Trophoblast cell (in vitro differentiated cells and primary cell): ENCODE results near the gene PPP2R3C.

Experiments used
- DNase-seq, 2 donors: peaks; one replicate each; pipeline ENCODE4 v3.0.0-alpha.2; 2016
- H2AFZ ChIP-seq: 2 replicates; pipeline ENCODE4 v1.6.1; 2013; ENCODE audit warnings: low read length, moderate library complexity, mild to moderate bottlenecking; ENCODE audit not compliant: insufficient read depth, poor library complexity
- H2AK5ac ChIP-seq: 2 replicates; pipeline ENCODE4 v1.6.1; 2013; ENCODE audit warnings: mild to moderate bottlenecking, low read length
- H2BK120ac ChIP-seq: 2 replicates; pipeline ENCODE4 v1.6.1; 2013; ENCODE audit warnings: low read length, mild to moderate bottlenecking, moderate library complexity; ENCODE audit not compliant: insufficient read depth, poor library complexity
- H2BK12ac ChIP-seq: 2 replicates; pipeline ENCODE4 v1.6.1; 2013; ENCODE audit warnings: mild to moderate bottlenecking, low read length, moderate library complexity
- H2BK5ac ChIP-seq: 2 replicates; pipeline ENCODE4 v1.6.1; 2013; ENCODE audit warnings: low read length, low read depth, moderate library complexity, mild to moderate bottlenecking; ENCODE audit not compliant: poor library complexity
- H3K14ac ChIP-seq: 2 replicates; pipeline ENCODE4 v1.6.1; 2013; ENCODE audit warnings: mild to moderate bottlenecking, low read length
- H3K18ac ChIP-seq: 2 replicates; pipeline ENCODE4 v1.6.1; 2013; ENCODE audit warnings: mild to moderate bottlenecking, low read length
- H3K23ac ChIP-seq: 2 replicates; pipeline ENCODE4 v1.6.1; 2013; ENCODE audit warnings: low read length
- H3K27ac ChIP-seq: 2 replicates; pipeline ENCODE4 v1.5.1; 2013; ENCODE audit warnings: low read depth, mild to moderate bottlenecking, inconsistent platforms, low read length, moderate library complexity
- H3K27me3 ChIP-seq: 2 replicates; pipeline ENCODE4 v1.6.1; 2013; ENCODE audit warnings: inconsistent platforms, mild to moderate bottlenecking, low read length, moderate library complexity; ENCODE audit not compliant: insufficient read depth
- H3K36me3 ChIP-seq, 2 experiments: 1 replicate in 1 of 2; 2 replicates in 1 of 2; pipeline ENCODE4 v1.6.1; 2013; ENCODE audit warnings: low read length in 2 of 2, mild to moderate bottlenecking in 2 of 2, moderate library complexity in 1 of 2; ENCODE audit not compliant: insufficient read depth in 2 of 2, control insufficient read depth in 1 of 2
- H3K4ac ChIP-seq: 2 replicates; pipeline ENCODE4 v1.6.1; 2013; ENCODE audit warnings: low read depth, mild to moderate bottlenecking, low read length, moderate library complexity
- H3K4me1 ChIP-seq, 2 experiments: 1 replicate in 1 of 2; 2 replicates in 1 of 2; pipeline ENCODE4 v1.6.1; 2013; ENCODE audit warnings: low read length in 2 of 2, mild to moderate bottlenecking in 2 of 2, moderate library complexity in 1 of 2; ENCODE audit not compliant: insufficient read depth in 2 of 2, control insufficient read depth in 1 of 2
- H3K4me2 ChIP-seq: 2 replicates; pipeline ENCODE4 v1.6.1; 2013; ENCODE audit warnings: inconsistent platforms, mild to moderate bottlenecking, low read length, moderate library complexity
- H3K4me3 ChIP-seq: 2 replicates; pipeline ENCODE4 v1.5.1; 2013; ENCODE audit warnings: mild to moderate bottlenecking, low read depth, low read length, inconsistent platforms
- H3K79me1 ChIP-seq: one replicate; pipeline ENCODE4 v1.6.1; 2013; ENCODE audit warnings: low read length
- H3K79me2 ChIP-seq: 2 replicates; pipeline ENCODE4 v1.6.1; 2013; ENCODE audit warnings: low read length, mild to moderate bottlenecking; ENCODE audit not compliant: control insufficient read depth, insufficient read depth, poor library complexity
- H3K9ac ChIP-seq: 2 replicates; pipeline ENCODE4 v1.6.1; 2013; ENCODE audit warnings: mild to moderate bottlenecking, low read length
- H3K9me3 ChIP-seq: 2 replicates; pipeline ENCODE4 v1.6.1; 2013; ENCODE audit warnings: low read depth, mild to moderate bottlenecking, control low read depth, inconsistent platforms, low read length; ENCODE audit not compliant: insufficient read depth
- H4K12ac ChIP-seq: 2 replicates; pipeline ENCODE4 v1.6.1; 2013; ENCODE audit warnings: low read depth, mild to moderate bottlenecking, low read length, moderate library complexity
- H4K8ac ChIP-seq: 2 replicates; pipeline ENCODE4 v1.6.1; 2013; ENCODE audit warnings: low read depth, mild to moderate bottlenecking, low read length, moderate library complexity
- H4K91ac ChIP-seq: one replicate; pipeline ENCODE4 v1.6.1; 2013; ENCODE audit warnings: low read depth, mild to moderate bottlenecking, low read length, moderate library complexity
- WGBS: extraction: QIAGEN DNeasy Blood & Tissue Kit; methylation state at CpG from one replicate; pipeline ENCODE4 v1.1.7; 2013; ENCODE audit warnings: missing lambda C conversion rate; ENCODE audit not compliant: insufficient read length, insufficient coverage; ENCODE audit errors: extremely low coverage; 5-methylcytosine and 5-hydroxymethylcytosine counted together

Gene PPP2R3C

GRCh38 chr14:35117112-35117511, 4.7 kb downstream of the PPP2R3C start:
- Histone ChIP-seq H3K4me2 (no peak overlapping the region), H3K14ac (no peak overlapping the region), H3K4ac (no peak overlapping the region), H3K9ac (no peak overlapping the region), H3K4me3 (no peak overlapping the region), H3K9me3 (no peaks in the 10 kb centered on the region), H3K23ac (no peak overlapping the region), H3K18ac (no peak overlapping the region), H3K27me3 (no peaks in the 10 kb centered on the region), H4K91ac (no peak overlapping the region), H4K8ac (no peak overlapping the region), H3K27ac (no peak overlapping the region), H2BK5ac (no peak overlapping the region), H2AK5ac (no peak overlapping the region), H2BK120ac (no peak overlapping the region), H3K79me1 (peaks cover 9% of the 10 kb centered on the region), H2AFZ (no peak overlapping the region), H3K79me2 (peaks cover 3% of the 10 kb centered on the region), H3K4me1 (peaks cover 5 to 8% of the 10 kb centered on the region in 2 experiments), H2BK12ac (no peak overlapping the region), H3K36me3 (peaks cover 2 to 8% of the 10 kb centered on the region in 2 experiments), H4K12ac (no peak overlapping the region)
- WGBS = no CpG with 5 or more reads among the region's 2 CpGs
- no peak for DNase-seq

GRCh38 chr14:35116242-35116641, 5.5 kb downstream of the PPP2R3C start:
- no peak overlapping the region for H3K9ac ChIP-seq
- H2AK5ac ChIP-seq = no peak overlapping the region
- no peak overlapping the region for H4K12ac ChIP-seq
- no peak overlapping the region for H4K8ac ChIP-seq
- H3K4ac ChIP-seq = no peak overlapping the region
- peaks cover 3% of the 10 kb centered on the region for H3K79me2 ChIP-seq
- peaks cover 5 to 10% of the 10 kb centered on the region in 2 experiments for H3K36me3 ChIP-seq
- WGBS = no CpG with 5 or more reads among the region's 4 CpGs
- peaks cover 2% of the 10 kb centered on the region for H3K9me3 ChIP-seq
- H3K4me3 ChIP-seq = no peak overlapping the region
- no peak overlapping the region for H4K91ac ChIP-seq
- H3K27me3 ChIP-seq = no peaks in the 10 kb centered on the region
- H2BK120ac ChIP-seq = no peak overlapping the region
- no peak overlapping the region for H2BK12ac ChIP-seq
- H2BK5ac ChIP-seq = no peak overlapping the region
- peaks cover 3% of the 10 kb centered on the region for H3K79me1 ChIP-seq
- H3K27ac ChIP-seq = no peak overlapping the region
- no peak overlapping the region for H2AFZ ChIP-seq
- no peak overlapping the region for H3K18ac ChIP-seq
- no peak overlapping the region for H3K14ac ChIP-seq
- no peak overlapping the region for H3K4me2 ChIP-seq
- DNase-seq = peak; percentile 18 to 73
- H3K23ac ChIP-seq = no peak overlapping the region
- H3K4me1 ChIP-seq = peaks cover 5 to 8% of the 10 kb centered on the region in 2 experiments

- WGBS = 100% methylated on average over 1 of the region's 2 CpGs
- H2BK12ac ChIP-seq = no peak overlapping the region
- no peak overlapping the region for H2AFZ ChIP-seq
- no peaks in the 10 kb centered on the region for H3K79me1 ChIP-seq
- H3K36me3 ChIP-seq = peaks cover 9 to 13% of the 10 kb centered on the region in 2 experiments
- no peak overlapping the region for H3K18ac ChIP-seq
- no peak overlapping the region for H3K4ac ChIP-seq
- peaks cover 2% of the 10 kb centered on the region for H3K9me3 ChIP-seq
- no peak overlapping the region for H3K9ac ChIP-seq
- peaks cover 0 to 4% of the 10 kb centered on the region in 2 experiments for H3K4me1 ChIP-seq
- no peak overlapping the region for H2AK5ac ChIP-seq
- H4K12ac ChIP-seq = no peak overlapping the region
- H3K4me3 ChIP-seq = no peak overlapping the region
- H3K27me3 ChIP-seq = no peaks in the 10 kb centered on the region
- no peak overlapping the region for H3K23ac ChIP-seq
- no peak overlapping the region for H3K27ac ChIP-seq
- no peak overlapping the region for H2BK5ac ChIP-seq
- H4K91ac ChIP-seq = no peak overlapping the region
- H3K14ac ChIP-seq = no peak overlapping the region
- no peak overlapping the region for H4K8ac ChIP-seq
- no peak overlapping the region for H2BK120ac ChIP-seq
- no peak overlapping the region for H3K4me2 ChIP-seq
- H3K79me2 ChIP-seq = no peaks in the 10 kb centered on the region
- peak; percentile 20 to 80 for DNase-seq
These were observed 7.8 kb downstream of the PPP2R3C start for GRCh38 chr14:35114036-35114435.

- Histone ChIP-seq H3K14ac (no peak overlapping the region), H4K91ac (no peak overlapping the region), H3K9ac (no peak overlapping the region), H2BK12ac (no peak overlapping the region), H2BK120ac (no peak overlapping the region), H3K79me2 (no peaks in the 10 kb centered on the region), H4K12ac (no peak overlapping the region), H3K27ac (peak overlapping the region; percentile 28), H2AFZ (no peak overlapping the region), H3K4me2 (no peak overlapping the region), H3K27me3 (no peaks in the 10 kb centered on the region), H3K4ac (no peak overlapping the region), H2BK5ac (no peak overlapping the region), H3K79me1 (no peaks in the 10 kb centered on the region), H3K4me1 (peaks cover 0 to 4% of the 10 kb centered on the region in 2 experiments), H4K8ac (no peak overlapping the region), H3K36me3 (peaks cover 9 to 13% of the 10 kb centered on the region in 2 experiments), H2AK5ac (no peak overlapping the region), H3K9me3 (peaks cover 2% of the 10 kb centered on the region), H3K4me3 (no peak overlapping the region), H3K18ac (no peak overlapping the region), H3K23ac (peak overlapping the region; percentile 53)
- DNase-seq = peak; percentile 95 to 96
- WGBS = no CpG with 5 or more reads among the region's 4 CpGs
These were observed 8.4 kb downstream of the PPP2R3C start for GRCh38 chr14:35113308-35113950.
